ENCODE results near the gene EVI5L.

The EVI5L gene

DNA sequence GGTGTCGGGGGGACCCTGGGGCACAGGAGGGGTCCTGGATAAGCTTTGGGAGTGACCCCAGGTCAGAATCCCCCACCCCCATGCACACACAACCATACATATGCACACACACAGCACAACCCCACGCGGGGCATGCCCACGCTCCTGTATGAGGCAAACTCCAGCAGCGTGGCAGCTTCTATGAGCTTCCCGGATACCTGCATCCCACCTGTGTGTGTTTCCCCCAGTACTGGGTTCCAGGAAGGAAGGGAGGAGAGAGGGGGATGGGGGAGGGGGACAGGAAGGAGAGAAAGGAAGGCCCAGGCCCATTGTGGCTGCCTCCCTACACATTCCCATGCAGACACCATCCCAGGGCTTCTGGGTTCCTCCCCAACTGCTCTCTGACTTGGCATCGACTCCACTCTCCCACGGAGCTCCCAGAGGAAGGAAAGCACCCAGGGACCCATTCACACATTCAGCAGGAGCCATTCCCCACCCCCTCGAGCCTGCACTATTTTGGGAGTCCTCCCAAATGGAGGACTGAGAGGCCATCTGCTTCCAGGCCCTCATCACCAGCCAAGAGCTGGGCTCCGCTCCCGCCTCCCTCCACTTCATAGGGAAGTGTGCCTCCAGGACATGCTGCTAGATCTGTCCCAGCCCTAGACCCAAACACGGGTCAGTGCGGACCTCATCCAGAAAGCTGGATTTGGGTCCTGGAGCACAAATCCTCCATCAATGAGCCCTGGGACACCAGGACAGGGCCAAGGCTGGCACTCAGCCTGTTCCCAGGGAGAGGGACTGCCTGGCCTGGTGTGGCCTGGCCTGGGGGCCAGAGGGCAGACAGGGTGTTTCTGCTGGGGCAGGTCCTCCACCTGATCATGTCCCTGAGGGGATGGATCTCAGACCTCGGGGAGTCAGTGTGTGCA lies 30.9 kb downstream of the EVI5L start:
- DNase-seq (ENCODE audit: low spot score): no peak

DNA sequence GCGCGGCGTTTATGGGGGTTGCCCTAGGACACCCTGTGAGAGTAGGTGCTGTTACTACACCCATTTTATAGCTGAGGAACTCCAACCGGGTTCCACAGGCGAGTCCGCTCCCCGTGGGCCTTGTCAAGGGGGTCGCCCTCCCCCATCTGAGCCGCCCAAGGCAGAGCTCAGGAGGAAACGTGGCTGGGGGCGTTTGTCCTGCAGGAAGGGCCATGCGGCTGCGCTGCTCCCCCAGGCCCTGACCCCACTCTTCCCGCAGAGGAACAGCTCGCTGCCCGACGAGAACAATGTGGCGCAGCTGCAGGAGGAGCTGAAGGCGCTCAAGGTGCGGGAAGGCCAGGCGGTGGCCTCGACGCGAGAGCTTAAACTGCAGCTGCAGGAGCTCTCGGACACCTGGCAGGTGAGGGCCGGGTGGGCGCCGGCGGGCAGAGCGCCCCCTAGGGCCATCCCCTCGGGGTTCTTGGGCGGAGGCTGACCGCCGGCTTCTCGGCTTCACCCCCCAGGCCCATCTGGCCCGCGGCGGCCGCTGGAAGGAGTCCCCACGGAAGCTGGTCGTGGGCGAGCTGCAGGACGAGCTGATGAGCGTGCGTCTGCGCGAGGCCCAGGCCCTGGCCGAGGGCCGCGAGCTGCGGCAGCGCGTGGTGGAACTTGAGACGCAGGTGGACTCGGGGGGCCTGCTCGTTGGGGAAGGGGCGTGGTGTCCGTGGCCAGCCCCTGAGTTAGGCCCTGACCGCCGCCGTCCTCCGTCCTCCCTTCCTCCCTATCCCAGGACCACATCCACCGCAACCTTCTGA lies 31.8 kb downstream of the EVI5L start:
- no peak for DNase-seq (ENCODE audit: low spot score)

DNA sequence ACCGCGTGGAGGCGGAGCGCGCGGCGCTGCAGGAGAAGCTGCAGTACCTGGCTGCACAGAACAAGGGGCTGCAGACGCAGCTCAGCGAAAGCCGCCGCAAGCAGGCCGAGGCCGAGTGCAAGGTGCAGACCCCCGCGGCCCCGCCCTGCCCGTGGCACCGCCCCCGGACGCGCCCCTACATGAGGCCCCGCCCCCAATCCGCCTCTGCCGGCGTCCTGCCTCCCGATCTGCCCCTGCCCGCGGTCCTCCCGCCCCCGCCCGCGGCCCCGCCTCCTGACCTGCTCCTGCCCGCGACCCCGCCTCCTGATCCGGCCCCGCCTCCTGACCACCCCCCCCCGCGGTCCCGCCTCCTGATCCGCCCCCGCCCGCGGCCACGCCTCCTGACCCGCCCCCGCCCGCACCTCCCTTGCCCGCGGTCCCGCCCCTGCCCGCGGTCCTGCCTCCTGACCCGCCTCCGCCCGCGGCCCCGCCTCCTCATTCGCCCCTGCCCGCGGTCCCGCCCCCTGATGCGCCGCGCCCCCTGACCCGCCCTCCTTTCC lies 32.5 kb downstream of the EVI5L start:
- peak; percentile 82 for DNase-seq (ENCODE audit: low spot score)

DNA sequence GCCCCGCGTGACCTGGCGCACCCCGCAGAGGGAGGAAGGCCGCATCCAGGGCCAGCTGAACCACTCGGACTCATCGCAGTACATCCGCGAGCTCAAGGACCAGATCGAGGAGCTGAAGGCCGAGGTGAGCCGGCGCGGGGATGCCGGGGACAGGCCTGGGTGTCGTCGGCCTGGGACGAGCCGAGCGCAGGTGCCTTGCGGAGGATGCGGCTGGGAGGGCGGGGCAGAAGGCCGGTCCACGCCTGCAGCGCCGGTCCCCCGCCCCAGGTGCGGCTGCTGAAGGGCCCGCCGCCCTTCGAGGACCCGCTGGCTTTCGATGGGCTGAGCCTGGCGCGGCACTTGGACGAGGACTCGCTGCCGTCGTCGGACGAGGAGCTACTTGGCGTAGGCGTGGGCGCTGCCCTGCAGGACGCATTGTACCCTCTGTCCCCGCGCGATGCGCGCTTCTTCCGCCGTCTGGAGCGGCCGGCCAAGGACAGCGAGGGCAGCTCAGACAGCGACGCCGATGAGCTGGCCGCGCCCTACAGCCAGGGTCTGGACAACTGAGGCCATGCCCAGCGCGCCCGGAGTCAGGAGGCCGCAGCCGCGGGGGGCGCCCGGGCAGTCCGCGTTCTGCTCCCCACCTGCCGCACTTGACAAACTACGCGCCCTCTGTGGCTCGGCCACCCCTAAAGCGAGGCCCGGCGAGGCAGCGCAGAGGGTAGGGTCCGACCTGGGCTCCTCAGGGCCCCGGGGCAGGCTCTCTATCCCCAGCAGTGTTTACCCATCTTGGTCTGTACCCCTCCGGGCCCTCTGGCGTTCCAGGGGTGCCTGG lies 33.3 kb downstream of the EVI5L start:
- no peak for DNase-seq (ENCODE audit: low spot score)

DNA sequence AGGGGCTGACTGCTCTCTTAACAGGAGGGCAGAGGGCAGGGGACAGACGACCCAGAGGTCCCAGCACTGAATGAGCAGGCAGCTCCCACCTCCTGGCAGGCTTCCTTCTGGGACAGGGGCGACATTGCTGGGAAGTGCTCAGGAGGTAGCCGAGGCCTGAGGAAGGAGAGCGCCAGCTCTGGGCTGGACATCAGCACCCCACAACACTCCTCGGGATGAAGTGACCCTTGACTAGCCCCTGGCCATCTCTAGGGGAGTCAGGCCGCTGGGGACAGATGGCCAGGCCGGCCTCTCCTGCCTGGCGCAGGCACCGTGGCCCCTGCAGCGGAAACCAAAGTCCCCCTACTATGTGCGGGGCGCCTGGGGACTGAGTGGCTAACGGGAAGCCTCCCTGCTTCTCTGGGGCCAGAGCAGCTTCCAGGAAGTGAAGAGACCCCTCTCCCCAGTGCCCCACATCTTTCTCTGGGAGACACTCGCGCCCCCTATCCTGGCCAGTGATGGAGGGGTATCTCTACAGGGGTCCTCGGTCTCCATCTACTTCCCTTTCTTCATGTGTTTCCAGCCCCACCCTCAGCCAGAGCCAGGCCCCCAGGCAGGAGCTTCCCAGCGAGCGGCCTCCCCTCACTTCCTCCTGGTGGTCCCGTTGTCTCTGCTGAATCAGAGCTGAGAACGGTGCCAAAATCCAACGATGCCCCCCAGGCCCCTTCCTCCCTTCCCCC lies 34.1 kb downstream of the EVI5L start:
- no peak for DNase-seq (ENCODE audit: low spot score)

DNA sequence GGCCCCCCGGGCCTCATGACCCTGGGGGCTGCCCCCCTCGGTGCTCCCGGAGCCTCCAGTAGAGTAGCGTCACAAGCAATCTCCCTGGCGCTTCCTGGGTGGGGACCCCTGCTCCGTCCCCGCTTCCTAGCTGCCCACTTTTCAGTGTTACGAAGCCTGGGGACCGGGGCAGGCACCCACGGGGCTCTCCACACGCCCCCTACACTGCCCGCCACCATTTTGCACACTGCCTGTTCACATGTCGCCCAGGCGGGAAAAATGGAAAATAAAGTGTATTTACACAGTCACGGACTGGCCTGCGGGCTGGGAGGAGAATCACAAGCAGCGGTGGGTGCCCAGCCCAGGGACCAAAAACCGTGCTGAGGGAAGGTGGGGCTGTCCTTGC lies 34.7 kb downstream of the EVI5L start:
- no peak for DNase-seq (ENCODE audit: low spot score)

DNA sequence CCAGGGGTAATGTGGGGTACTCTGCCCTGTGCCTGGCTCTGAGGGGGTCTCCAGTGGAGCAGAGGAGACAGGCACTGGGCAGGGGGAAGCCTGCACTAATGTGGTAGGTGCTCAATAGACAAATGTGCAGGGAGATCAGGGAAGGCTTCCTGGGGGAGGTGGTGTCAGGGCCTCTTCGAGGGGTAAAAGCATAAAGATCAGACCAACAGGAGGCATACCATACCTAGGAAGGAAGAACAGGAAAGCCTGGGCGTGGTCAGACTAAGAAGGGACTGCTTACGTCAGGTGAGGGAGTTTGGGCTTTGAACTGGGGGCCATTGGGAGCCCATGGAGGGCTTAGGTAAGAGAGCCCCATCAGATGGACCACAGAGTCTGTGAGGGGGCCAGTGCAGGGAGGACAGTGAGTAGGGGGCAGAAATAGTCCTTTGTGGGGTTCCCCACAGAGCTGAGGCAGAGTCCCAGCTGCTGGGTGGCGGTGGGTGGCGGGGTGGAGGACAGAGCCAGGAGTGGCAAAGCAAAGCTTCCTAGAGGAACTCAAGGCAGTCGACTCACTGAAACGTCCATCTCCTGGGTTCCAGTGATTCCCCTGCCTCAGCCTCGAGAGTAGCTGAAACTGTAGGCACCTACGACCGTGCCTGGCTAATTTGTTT lies 35.4 kb downstream of the EVI5L start:
- no peak for DNase-seq (ENCODE audit: low spot score)

DNA sequence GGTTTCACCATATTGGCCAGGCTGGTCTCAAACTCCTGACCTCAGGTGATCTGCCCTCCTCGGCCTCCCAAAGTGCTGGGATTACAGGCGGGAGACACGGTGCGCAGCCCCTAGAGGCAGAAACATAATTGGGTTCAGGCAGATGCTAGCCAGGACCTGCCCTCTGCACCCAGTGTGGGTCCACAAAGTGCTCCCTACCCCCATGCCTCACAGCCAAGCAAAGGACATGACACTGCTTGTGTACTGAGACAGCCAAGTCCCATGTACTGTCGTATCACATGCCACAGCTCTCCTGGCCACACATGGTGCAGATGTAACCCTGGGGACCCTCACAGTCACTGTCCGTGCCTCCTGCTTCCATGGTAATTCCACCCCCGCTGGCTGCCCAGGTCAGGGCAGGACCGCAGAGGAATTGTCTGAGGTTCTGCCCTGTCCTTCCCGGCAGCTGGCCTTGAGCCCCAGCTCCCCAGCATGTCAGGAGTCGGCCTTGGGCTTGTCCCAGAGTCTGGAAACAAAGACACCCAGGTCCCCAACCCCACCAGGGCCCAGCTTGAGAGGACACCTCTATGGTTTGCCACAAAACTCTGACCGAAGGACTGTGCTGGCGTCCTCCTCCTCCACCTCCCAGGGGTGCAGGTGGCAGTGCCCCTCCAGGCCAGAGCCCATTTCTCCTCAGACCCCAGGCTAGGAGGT lies 36.5 kb downstream of the EVI5L start:
- no peak for DNase-seq (ENCODE audit: low spot score)

DNA sequence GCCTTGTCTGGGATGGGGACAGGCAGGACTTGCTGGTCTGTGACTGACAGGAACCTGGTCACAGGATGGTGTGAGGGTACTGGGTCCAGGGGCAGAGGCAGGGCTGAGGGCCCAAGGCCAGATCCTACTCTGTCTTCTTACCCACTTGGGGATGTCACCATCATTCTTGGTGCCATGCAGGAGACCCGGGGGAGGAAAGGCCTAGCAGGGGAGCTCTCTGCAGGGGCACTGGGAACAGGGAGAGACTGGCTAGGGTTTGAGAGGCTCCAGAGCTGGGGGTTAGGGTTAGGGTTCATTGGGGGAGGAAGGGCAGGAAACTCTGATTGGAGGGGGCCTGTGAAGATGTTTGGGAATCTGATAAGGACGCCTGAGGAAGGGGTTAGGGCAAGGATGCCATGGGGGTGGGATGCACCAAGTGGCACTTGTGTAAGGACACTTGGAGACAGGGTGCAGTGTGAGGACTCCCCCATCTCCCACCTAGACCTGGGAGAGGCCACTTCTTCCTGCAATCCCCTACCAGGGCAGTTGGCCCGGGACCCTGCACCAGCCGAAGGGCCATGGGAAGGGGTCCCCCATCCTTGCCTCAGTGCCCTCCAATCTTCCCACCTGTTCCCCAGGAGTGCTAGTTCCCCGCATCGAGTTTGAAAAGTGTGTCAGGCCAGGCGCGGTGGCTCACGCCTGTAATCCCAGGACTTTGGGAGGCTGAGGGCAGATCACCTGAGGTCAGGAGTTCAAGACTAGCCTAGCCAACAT lies 37.2 kb downstream of the EVI5L start:
- DNase-seq (ENCODE audit: low spot score): no peak

DNA sequence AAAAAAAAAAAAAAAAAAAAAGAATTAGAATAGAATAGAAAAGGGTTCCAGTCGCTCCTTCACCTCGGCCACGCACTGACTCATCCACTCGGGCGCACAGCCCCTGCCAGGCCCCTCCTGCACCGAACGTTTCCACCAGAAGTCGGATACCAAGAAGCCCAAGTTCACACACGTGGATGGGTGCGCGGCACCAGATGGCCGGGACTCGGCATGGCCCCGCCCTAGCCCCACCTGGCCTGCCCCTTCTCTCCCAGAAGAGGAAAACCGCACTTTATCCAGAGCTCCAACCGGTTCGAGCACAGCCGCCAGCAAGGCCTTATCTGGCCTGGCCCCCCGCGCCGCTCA lies 38.3 kb downstream of the EVI5L start:
- no peak for DNase-seq (ENCODE audit: low spot score)

DNA sequence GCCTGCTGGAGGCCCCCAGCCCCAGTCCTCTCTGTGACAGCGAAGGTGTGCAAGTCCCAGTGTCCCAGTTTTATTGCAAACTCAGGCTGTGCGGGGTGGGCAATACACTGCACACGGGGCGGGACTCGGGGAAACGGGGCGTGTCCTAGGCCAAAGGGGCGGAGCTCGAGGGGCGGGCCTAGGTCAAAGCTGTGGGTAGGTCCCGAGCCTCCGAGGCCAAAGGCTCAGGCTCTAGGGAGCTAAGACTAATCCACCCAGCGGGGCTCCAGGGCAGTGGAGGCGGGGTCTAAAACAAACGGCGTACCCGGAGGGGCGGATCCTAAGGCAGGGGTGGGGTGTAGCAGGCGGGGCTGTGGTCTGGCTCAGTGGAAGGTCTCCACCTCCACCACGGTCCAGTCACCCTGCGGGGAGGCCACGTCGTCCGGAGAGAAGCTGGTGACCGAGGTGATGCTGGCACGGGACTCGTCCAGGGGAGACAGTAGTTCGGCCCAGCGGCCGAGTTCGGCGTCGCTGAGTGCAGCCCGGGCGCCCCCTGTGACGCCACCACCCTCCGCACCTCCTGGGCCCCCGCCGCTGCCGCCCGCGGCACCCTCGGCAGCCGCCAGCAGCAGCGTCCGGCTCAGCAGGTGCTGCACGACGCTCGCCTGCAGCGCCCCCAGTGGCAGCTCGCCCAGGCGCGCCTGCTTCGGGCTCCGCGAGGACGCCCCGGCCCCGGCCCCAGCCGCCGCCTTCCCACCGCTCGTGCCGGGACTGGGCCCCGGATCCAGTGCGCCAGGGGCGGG lies 38.8 kb downstream of the EVI5L start:
- DNase-seq (ENCODE audit: low spot score): peak; percentile 85

DNA sequence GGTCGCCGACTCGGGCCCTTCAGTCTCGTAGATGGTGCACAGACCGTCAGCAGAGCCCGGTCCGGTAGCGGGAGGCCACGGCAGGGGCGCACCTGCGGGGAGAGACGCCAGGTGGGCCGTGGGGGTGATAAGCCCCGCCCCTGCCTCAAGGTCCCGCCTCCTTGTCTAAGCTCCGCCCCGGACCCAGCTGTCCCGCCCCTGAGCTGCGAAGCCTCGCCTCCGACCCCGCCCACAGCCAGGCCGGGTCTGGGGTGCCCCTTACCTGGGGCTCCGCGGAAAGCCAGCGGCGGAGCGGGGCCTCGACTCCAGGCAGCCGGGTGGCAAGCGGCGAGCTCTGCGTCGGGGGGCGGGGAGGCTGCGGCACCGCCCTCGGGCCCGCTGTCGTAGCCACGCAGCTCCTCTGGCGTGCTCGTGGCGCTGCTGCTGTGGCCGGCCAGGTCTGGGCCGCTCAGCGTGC lies 39.5 kb downstream of the EVI5L start:
- DNase-seq (ENCODE audit: low spot score): peak; percentile 68

DNA sequence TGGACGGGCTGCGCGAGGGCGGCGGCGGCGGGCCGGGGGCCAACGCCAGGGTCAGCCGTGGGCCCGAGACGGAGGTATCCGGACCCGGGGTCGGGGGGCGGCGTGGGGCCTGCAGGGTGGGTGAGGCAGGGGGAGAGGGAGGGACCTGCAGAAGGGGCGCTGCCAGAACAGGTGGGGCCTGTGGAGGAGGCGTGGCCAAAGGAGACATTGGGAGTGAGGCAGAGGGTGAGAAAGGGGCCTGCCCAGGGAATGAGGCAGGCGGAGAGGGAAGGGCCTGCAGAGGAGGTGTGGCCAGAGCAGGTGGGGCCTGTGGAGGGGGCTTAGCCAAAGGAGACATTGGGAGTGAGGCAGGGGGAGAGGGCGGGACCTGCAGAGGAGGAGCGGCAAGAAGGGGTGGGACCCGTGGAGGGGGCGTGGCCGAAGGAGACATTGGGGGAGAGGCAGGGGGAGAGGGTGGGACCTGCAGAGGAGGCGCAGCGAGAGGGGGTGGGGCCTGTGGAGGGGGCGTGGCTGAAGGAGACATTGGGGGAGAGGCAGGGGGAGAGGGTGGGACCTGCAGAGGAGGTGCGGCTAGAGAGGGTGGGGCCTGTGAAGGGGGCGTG lies 40.0 kb downstream of the EVI5L start:
- DNase-seq (ENCODE audit: low spot score): no peak

DNA sequence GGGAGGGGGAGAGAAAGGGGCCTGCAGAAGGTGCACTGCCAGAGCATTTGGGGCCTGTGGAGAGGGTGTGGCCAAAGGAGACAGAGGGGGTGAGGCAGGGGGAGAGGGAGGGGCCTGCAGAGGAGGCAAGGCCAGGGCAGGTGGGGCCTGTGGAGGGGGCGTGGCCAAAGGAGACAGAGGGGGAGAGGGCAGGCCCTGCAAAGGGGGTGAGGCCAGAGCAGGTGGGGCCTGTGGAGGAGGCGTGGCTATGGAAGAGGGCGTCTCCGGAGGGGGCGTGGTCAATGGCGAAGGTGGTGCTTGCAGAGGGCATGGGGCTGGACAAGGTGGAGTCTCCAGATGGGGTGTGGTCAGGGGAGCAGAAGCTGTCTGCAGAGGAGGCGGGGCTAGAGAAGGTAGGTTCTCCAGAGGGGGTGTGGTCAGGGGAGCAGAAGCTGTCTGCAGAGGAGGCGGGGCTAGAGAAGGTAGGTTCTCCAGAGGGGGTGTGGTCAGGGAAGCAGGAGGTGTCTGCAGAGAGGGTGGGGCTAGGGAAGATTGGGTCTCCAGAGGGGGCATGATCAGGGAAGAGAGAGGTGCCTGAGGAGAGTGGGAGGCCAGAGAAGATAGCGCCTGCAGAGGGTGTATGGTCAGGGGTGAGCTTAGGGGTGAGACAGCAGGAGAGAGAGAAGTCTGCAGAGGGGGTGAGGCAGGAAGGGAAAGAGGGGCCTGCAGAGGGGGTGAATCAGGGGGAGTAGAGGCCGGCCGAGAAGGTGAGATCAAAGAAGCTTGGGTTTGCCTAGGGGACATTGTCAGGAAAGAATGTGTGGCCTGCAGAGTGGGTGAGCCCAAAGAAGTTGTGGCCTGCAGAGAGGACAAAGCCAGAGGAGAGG lies 40.8 kb downstream of the EVI5L start:
- no peak for DNase-seq (ENCODE audit: low spot score)

DNA sequence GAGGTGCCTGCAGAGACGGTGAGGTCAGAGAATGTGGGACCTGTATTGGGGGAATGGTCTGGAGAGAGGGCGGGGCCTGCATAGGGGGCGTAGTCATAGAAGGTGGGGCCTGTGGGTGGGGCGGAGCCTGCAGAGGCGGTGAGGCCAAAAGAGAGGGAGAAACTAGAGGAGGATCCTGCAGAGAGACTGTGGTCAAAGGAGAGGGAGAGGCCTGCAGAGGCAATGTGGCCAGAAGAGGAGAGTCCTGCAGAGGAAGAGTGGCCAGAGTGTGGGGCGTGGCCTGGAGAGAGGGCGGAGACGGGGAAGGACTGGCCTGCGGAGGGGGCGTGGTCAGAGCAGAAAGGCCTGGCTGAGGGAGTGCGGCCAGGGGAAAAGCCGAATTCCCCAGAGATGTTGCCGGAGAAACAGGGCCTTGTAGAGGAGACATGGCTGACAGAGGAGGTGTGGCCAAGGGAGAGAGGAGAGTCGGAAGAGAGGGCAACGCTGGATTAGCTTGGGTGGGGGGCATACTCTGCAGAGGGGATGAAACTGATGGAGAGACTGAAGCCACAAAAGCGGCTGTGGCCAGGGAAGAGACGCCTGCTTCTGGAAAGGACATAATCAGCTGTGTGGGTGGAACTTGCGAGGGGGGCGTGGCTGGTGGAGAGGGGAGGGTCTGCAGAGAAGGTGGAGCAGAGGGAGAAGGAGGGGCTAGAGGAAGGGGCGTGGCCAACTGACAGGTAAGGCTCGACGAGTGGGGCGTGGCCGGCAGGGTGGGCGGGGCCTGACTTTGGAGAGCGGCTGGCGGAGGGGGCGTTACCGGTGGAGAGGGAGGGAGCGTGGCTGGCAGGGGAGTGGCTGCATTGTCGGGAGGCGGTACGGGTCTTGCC lies 41.7 kb downstream of the EVI5L start:
- DNase-seq (ENCODE audit: low spot score): peak; percentile 94
